ENCODE data around the gene FLOT2.

GRCh38 chr17:28849281-28849680 is 48.3 kb downstream of the FLOT2 start:
- no peak for TF ChIP-seq POLR2A (IDR thresholded peaks at IDR 0.05; ENCODE audit: low read depth, low read length)
- no peak for TF ChIP-seq CTCF (IDR thresholded peaks at IDR 0.05; ENCODE audit: extremely low read depth in 1 of 2, insufficient read depth in 1 of 2, low read depth in 1 of 2, low read length in 2 of 2)
- no peak for TF ChIP-seq FOS (IDR thresholded peaks at IDR 0.05; ENCODE audit: borderline replicate concordance, insufficient read depth, low read length)
- no peak for TF ChIP-seq POLR2AphosphoS5 (IDR thresholded peaks at IDR 0.05; ENCODE audit: insufficient read depth, low read depth, low read length)
- no peak for TF ChIP-seq EZH2 (IDR thresholded peaks at IDR 0.05; ENCODE audit: borderline replicate concordance, low read depth, low read length, severe bottlenecking)

Data from endothelial cell of umbilical vein (primary cell).